Dedifferentiated amniotic fluid mesenchymal stem cell (primary cell): Measurements from ENCODE around the gene GRM7.

Source experiments
- DNase-seq: peaks from one replicate; pipeline ENCODE4 v3.0.0-alpha.2; 2016; ENCODE audit errors: extremely low spot score

The GRM7 gene

GRCh38 chr3:7307410-7307809 is 446.5 kb downstream of the GRM7 start:
- DNase-seq, result no peak

- no peak for DNase-seq
These were observed 448.8 kb downstream of the GRM7 start for GRCh38 chr3:7309641-7310102.

GRCh38 chr3:7315037-7315436 is 454.1 kb downstream of the GRM7 start:
- no peak for DNase-seq

GRCh38 chr3:7322957-7323669 is 462.2 kb downstream of the GRM7 start:
- DNase-seq, result no peak

- DNase-seq, result no peak
These were observed 467.4 kb downstream of the GRM7 start for GRCh38 chr3:7328339-7328738.

- no peak for DNase-seq
These were observed 471.8 kb downstream of the GRM7 start for GRCh38 chr3:7332696-7333095.

- DNase-seq, result no peak
These were observed 472.2 kb downstream of the GRM7 start for GRCh38 chr3:7333125-7333524.

GRCh38 chr3:7340795-7341194 is 479.9 kb downstream of the GRM7 start:
- DNase-seq, result no peak

GRCh38 chr3:7346364-7346763 is 485.4 kb downstream of the GRM7 start:
- DNase-seq, result no peak

GRCh38 chr3:7357101-7357500 is 496.2 kb downstream of the GRM7 start:
- no peak for DNase-seq

GRCh38 chr3:7367968-7368367 is 507.1 kb downstream of the GRM7 start:
- DNase-seq, result no peak

- no peak for DNase-seq
These were observed 507.7 kb downstream of the GRM7 start for GRCh38 chr3:7368597-7368996.

GRCh38 chr3:7371693-7372572 is 511.0 kb downstream of the GRM7 start:
- no peak for DNase-seq

GRCh38 chr3:7377103-7377502 is 516.2 kb downstream of the GRM7 start:
- no peak for DNase-seq

GRCh38 chr3:7381741-7382140 is 520.8 kb downstream of the GRM7 start:
- no peak for DNase-seq

GRCh38 chr3:7382293-7383010 is 521.5 kb downstream of the GRM7 start:
- no peak for DNase-seq

GRCh38 chr3:7385635-7386034 is 524.7 kb downstream of the GRM7 start:
- no peak for DNase-seq

GRCh38 chr3:7388026-7388425 is 527.1 kb downstream of the GRM7 start:
- no peak for DNase-seq

- DNase-seq, result no peak
These were observed 531.3 kb downstream of the GRM7 start for GRCh38 chr3:7392206-7392605.

- no peak for DNase-seq
These were observed 533.2 kb downstream of the GRM7 start for GRCh38 chr3:7393944-7394605.

GRCh38 chr3:7396534-7396933 is 535.6 kb downstream of the GRM7 start:
- no peak for DNase-seq

- no peak for DNase-seq
These were observed 536.2 kb downstream of the GRM7 start for GRCh38 chr3:7397097-7397496.
